Measurements from ENCODE around the gene MYO1F. TPM values are rescaled to one million over a fixed set of nuclear protein-coding genes. Genes with fewer than 3 reads are reported as not detected.

MYO1F gene
- total and polyA plus RNA-seq, 2 of the 13 experiments (the other 11 are each of a cell fraction or from before 2014, with no cell fraction given): 0.09 to 0.13 TPM

DNA sequence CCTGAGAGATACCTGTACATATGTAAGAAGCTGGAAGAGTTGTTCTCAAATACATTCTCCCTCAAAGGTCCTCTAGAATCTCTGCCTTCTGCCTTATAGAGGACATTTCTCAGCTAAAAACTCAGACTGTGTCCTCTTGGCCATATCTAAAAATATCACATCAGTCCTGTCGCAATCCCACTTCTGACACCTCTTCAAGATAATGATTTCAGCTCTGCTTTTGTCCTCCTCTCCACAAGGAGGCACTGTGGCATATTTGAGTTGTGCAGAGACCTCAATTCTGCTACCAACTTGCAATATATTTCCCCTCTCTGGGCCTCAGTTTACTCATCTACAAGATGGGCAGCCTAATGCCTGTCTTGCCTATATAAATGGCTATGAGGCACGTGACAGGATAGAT lies 16.7 kb upstream of the MYO1F start (continued):
- TF ChIP-seq CENPBD1 (CRISPR knock-in tag; IDR thresholded peaks at IDR 0.05; ENCODE audit: borderline replicate concordance, low read depth) (no peak), NCOA5 (CRISPR knock-in tag; IDR thresholded peaks at IDR 0.05) (no peak), HNRNPUL1 (IDR thresholded peaks at IDR 0.05; ENCODE audit: low read depth, low read length) (no peak)

DNA sequence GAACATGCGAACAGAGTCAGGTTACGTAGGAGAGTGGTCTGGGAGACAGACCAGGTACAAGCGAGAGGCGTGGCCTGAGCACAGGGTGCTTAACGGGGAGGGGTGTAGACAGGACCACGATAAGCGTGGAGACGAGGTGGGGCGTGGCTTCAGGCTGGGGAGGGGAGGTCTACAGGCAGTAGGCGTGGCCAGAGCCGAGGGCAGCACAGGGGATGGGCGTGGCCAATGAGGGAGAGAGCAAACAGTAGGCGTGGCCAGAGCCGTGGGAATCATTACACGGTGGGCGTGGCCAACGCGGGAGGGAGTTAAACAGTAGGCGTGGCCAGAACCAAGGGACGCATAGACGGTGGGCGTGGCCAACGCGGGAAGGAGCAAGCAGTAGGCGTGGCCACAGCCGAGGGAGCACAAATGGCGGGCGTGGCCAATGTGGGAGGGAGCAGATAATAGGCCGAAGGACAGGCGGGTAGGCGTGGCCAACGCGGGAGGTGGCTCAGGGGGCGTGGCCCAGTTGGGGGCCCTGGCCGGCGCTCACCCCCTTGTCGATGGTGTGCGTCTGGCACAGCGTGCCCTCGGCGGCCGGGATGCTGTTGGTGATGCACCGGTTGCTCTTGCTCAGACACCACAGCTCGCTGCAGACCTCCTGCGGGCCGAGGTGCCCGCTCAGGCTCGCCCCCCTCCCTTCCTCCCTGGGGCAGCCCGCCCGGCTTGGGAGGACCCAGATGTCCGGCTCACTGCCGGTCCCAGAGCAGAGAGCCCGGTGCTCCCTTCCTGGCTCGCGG lies 15.2 kb upstream of the MYO1F start:
- ATAC-seq (peak; percentile 63), FAIRE-seq (no peak), DNase-seq (ENCODE audit: low spot score) (no peak)
- no peak overlapping the region for H3K27ac ChIP-seq (ENCODE audit: extremely low read length, insufficient read depth, low read length)
- ChIA-PET CTCF (ENCODE audit: low intra/inter-chr PET ratio, low total read pairs) (no interaction called here), POLR2A (no interaction called here)
- no peaks in the 10 kb centered on the region for H3K4me1 ChIP-seq (ENCODE audit: insufficient read depth, low read length)
- peaks cover 2 to 3% of the 10 kb centered on the region in 2 experiments; a peak in 1 of 5 replicates for H3K27me3 ChIP-seq (ENCODE audit: control insufficient read depth in 1 of 2, insufficient read depth in 2 of 2, low read length in 2 of 2)
- no peak overlapping the region for H2AFZ ChIP-seq (ENCODE audit: low read length)
- no peaks in the 10 kb centered on the region for H3K79me2 ChIP-seq (ENCODE audit: insufficient read depth, low read length)
- peaks cover 12% of the 10 kb centered on the region for H3K9me3 ChIP-seq (ENCODE audit: low read length)
- H3K4me3 ChIP-seq (replicated peaks in 1 of 3; ENCODE audit: insufficient read depth in 1 of 3, low read depth in 2 of 3, low read length in 3 of 3): peak overlapping the region in 1 of 3 experiments; percentile 41; a peak in 2 of 6 replicates
- 38% methylated on average over 34 of the region's 55 CpGs for WGBS (ENCODE audit: low lambda C conversion rate)
- BruUV-seq (replicated peaks): no TSS peak
- H3K9ac ChIP-seq (ENCODE audit: insufficient read depth, low read depth, low read length): no peak overlapping the region
- peak overlapping the region; percentile 22; the same call in 1 of the 2 replicates for H3K4me2 ChIP-seq (ENCODE audit: low read depth, low read length)
- in situ Hi-C loops (cut with HindIII; ENCODE audit: extremely low pct_ligation_motif_present, low pct_unique_long_range_greater_than_20kb) (no loop called here), intact Hi-C loops (cut with micrococcal nuclease; ENCODE audit: unreplicated experiment) (no loop called here)
- TF ChIP-seq SP1 (IDR thresholded peaks at IDR 0.05): no peak
- TF ChIP-seq SP1 (CRISPR knock-in tag; IDR thresholded peaks at IDR 0.05): peak; percentile 41
- TF ChIP-seq ZNF687 (CRISPR knock-in tag; IDR thresholded peaks at IDR 0.05): peak; percentile 24; the same call in 1 of the 2 replicates
- no peak for TF ChIP-seq JARID2 (CRISPR knock-in tag; IDR thresholded peaks at IDR 0.05; ENCODE audit: insufficient replicate concordance)
- 0 out of 2 replicates have a peak, but pooled peaks have one; percentile 21 for TF ChIP-seq FOXO4 (CRISPR knock-in tag; conservative IDR thresholded peaks at IDR 0.05)
- TF ChIP-seq KDM2A (CRISPR knock-in tag; IDR thresholded peaks at IDR 0.05; ENCODE audit: borderline replicate concordance, low read depth): 0 out of 2 replicates have a peak, but pooled peaks have one; percentile 6
- no peaks in the 10 kb centered on the region for H4K20me1 ChIP-seq (ENCODE audit: insufficient read depth, low read length)
- H3K36me3 ChIP-seq (replicated peaks in 1 of 2; ENCODE audit: control insufficient read depth in 1 of 2, insufficient read depth in 2 of 2, low read length in 2 of 2): no peaks in the 10 kb centered on the region

Data from HepG2 (cell line).